Muscle of back (tissue), 10 donors: ENCODE measurements around the gene RFK. TPM values are rescaled to one million over a fixed set of nuclear protein-coding genes. Genes with fewer than 3 reads are reported as not detected.

Experiments
- polyA plus RNA-seq, 10 donors: library from polyadenylated mRNA; unstranded; fragments of 120-200 nt; gene quantifications; one replicate each; pipeline ENCODE4 v1.2.1, GENCODE V29; 2013; ENCODE audit not compliant: insufficient read length in 10 of 10

The RFK gene
- polyA plus RNA-seq, 10 donors = 11.7 to 20.9 (median 17.0) TPM

Other genes with a start within 250 kb of the RFK start
- gene GCNT1, start 64.8 kb upstream of the RFK start, polyA plus RNA-seq = 1 to 10 TPM; 1.9 to 6.4 (median 3.6) TPM